Medulla oblongata (tissue), 1 donor: ENCODE measurements around the gene MBOAT1.
"Not testable (repeated sequence)": the region's sequence is repeated elsewhere in the genome, so short reads cannot be mapped to it uniquely, and the experiment has no call there.

Experiments
- DNase-seq: peaks from one replicate; pipeline ENCODE4 v3.0.0-alpha.2; 2015; ENCODE audit errors: extremely low spot score

Gene MBOAT1

DNA sequence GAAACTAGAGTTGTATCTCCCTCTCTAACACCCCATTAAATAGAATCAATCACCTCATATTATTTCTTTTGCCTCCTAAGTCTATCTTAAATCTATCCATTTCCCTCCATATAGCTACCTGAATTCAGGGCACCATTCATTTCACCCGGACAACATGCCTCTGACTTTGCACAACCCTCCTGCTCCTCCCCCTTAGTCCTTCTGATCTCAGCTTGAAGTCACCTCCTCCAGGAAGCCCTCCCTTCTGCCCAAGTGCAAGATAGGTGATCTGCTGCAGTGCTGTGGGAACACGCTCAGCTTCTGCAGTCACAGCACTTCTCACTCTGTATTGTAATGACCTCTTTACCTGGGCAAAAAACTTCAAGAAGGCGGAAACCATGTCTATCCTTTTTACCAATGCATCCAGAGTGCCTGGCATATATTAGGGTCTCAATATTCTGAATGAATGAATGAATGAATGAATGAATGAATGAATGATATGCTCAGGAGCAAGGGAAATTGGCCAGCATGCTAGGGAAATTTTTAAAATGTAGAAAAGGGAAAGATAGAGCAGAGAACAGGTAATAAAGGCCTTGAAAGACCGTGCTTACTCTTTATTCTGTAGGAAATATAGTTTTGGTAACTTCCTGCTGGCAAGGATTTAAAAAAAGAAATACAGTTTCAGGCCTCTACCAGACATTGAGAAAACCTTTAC, 41.7 kb downstream of the MBOAT1 start:
- DNase-seq = no peak

DNA sequence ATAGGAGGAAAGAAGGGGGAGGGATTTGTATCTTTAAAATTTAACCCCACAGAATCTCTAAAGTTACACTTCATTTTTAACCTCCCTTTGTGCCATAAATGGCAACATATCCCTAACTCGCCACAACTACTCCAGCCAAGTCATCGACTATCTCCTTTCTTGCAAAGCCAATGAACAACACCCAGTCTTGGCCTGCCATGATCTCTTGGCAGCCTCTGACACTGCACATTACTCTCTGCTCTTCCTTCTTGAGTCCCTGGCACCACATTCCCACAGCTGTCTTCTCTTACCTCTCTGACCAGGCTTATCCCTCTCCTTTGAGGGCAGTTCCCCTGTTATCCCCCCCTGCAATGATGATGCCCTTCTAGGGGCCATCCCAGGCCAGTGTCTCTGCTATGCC, 42.5 kb downstream of the MBOAT1 start:
- no peak for DNase-seq

- no peak for DNase-seq
Observed at GRCh38 chr6:20169119-20169557, 43.1 kb downstream of the MBOAT1 start.

DNA sequence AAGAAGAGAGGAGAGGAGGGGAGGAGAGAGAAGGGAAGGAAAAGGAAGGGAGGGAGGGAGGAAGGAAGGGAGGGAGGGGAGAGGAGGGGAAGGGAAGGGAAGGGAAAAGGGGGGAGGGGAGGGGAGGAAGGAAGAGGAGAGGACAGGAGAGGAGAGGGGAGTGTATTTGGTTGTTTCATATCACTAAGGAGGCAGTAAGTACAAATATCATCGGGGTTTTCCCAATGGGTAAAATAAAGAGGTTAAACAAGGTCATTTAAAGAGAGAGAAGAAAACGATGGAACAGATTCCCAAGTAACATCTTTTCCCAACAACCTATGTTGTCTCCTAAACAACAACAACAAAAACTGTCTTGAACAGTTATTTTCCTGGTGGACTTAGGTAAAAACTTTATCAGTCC, 43.6 kb downstream of the MBOAT1 start:
- DNase-seq = no peak

GRCh38 chr6:20167601-20168000, 44.7 kb downstream of the MBOAT1 start:
- DNase-seq = no peak

DNA sequence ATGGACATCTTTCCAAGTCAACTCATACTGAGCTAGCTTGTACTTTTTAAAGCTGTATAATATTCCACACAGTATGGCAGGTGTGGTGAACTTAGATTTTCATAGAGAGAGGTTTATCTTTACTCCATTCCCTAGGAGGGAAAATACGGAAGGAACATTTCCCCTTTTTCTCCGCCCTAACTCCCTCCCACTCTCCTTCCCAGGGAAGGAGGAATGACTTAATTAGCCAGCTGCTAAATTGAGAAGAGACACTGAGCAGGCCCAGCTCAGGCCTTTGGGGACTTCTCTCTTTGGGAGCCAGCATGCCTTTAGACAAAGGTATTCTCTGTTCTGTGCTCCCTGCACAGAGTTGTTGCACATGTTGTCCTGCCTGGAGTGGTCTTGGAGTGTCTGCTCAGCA, 46.1 kb downstream of the MBOAT1 start:
- DNase-seq = no peak

GRCh38 chr6:20162515-20162914, 49.8 kb downstream of the MBOAT1 start:
- no peak for DNase-seq

DNA sequence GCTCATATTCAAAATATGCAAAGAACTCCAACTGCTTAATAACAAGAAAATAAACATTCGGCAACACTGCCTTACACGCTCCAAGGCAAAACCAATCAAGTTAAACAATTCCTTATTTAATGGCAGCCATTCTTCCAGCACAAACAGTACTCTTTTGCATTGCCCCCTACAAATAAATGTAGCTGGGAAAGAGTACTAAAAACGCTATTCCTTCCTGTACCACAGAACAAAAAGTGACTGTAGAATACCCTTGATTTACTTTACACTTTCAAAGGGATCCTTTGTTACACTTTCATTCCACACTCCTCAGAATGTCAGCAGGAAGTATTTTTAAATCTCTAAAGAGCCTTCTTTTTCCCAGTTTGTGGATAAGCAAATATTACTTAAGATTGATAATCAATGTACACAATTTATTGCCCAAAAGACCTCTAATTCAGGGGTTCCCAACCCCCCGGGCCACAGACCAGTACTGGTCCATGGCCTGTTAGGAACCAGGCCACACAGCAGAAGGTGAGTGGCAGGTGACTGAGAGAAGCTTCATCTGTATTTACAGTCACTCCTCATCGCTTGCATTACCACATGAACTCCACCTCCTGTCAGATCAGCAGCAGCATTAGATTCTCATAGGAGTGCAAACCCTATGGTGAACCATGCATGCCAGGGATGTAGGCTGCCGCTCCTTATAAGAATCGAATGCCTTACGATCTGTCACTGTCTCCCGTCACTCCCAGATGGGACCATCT, 51.6 kb downstream of the MBOAT1 start:
- no peak for DNase-seq

DNA sequence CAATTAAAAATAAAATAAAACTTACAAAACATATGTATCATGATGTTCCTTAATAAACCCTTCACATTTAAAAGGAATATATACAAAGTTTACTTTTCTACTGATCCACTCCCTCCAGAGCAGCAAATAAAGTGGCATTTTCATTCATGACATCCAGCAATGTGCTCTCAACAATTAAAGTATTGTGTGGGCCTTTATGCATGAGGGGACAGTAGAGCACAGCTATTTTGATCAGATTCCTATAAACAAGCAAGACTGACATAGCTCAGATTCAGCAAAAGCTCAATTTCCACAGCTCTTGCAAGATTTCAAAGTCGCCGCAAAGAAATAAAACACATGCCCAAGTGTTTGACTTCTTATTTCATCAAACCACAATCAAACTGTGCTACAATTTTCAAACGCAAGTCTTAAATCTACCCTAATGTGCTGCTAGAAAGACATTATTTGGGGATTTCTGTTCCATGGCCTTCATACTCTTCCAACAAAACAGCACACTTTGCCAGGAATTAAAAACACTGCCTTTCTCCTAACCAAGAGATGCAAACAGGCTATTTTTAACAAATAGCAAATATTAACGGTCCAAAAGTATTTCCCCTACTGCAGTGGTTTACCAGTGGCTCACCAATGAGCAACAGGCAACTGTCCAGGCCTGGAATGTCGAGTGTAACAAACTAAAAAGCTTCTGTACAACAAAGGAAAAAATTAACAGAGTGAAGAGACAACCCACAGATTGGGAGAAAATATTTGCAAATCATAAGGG, 52.3 kb downstream of the MBOAT1 start:
- peak; percentile 68 for DNase-seq

GRCh38 chr6:20159098-20159497, 53.2 kb downstream of the MBOAT1 start:
- DNase-seq = no peak

- no peak for DNase-seq
Observed at GRCh38 chr6:20158676-20159075, 53.6 kb downstream of the MBOAT1 start.

GRCh38 chr6:20156824-20157223, 55.4 kb downstream of the MBOAT1 start:
- no peak for DNase-seq

GRCh38 chr6:20154753-20155152, 57.5 kb downstream of the MBOAT1 start:
- DNase-seq = no peak

DNA sequence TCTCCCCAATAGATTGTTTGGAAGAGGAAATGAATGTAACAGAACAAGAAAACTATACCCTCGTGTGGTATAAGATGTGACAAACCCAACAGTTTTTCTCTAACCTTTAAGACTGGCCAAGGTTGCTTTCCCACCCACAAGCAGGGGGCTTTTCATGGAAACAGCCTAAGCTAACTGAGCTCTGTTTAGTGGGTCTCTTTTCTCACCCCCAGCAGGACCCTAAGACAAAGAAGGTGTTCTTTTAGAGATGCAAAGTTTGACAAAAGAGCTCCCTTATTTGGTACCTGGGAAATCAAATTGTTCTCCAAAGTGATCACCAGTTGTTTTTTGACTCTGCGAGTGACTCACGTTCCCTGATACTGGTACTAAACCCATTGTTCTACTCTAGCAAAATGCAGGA, 59.1 kb downstream of the MBOAT1 start:
- no peak for DNase-seq

GRCh38 chr6:20148433-20148832, 63.8 kb downstream of the MBOAT1 start:
- DNase-seq = no peak

- no peak for DNase-seq
Observed at GRCh38 chr6:20147469-20147868, 64.8 kb downstream of the MBOAT1 start.

- DNase-seq = not testable (repeated sequence)
Observed at GRCh38 chr6:20146831-20147230, 65.4 kb downstream of the MBOAT1 start.

DNA sequence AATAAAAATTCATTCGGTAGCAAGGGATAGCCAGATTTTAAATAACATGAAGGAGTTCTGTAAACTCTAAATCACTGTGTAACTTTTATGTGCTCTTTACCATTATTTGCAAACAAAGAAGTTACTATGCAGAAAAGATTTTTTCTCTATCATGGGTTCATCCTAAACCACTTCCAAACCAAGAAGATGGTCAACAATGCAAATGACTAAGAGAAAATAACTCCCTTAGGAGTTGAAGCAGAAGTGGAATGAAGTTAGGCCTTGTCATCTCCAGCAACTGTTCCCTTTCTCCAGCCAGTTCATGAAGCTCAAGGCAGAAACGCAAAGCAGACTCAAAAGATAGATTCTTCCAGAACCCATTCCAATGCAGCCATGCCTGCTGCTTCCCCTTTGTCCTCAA, 66.0 kb downstream of the MBOAT1 start:
- DNase-seq = no peak

DNA sequence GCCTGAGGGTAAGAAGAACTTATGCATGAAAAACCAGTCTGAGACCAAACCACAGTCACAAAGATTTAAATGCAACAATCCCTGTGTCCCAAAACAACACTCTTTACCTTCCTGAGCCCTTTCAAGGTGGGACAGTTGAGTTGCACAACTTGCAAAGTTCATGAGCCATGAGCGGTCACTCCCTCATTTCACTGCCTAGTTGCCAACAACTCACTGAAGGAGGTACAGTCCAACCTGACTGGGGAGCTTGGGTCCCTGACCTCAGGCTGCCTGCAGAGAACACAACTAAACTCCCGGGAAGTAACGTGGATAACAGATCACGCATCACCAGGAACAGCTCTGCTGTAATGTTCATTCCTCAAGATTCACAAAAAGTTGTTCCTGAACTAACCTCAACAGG, 69.4 kb downstream of the MBOAT1 start:
- no peak for DNase-seq

DNA sequence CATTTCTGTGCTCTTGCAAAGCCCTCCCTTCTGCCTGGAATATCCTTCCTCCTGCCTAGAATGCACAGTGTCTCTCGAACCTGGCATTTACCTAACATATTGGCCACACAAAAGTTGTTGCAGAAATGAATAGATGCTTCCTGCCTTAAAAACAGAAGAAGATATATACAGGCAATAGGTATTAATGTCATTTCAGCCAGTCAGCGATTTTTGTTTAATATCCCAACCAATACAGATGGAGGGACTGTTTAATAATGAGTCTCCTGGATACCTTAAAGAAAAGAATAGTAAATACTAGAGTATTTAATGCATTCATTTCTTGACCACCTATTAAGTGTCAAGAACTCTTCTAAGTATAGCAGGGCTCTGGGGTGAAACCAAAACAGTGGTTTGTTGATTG, 70.3 kb downstream of the MBOAT1 start:
- no peak for DNase-seq

DNA sequence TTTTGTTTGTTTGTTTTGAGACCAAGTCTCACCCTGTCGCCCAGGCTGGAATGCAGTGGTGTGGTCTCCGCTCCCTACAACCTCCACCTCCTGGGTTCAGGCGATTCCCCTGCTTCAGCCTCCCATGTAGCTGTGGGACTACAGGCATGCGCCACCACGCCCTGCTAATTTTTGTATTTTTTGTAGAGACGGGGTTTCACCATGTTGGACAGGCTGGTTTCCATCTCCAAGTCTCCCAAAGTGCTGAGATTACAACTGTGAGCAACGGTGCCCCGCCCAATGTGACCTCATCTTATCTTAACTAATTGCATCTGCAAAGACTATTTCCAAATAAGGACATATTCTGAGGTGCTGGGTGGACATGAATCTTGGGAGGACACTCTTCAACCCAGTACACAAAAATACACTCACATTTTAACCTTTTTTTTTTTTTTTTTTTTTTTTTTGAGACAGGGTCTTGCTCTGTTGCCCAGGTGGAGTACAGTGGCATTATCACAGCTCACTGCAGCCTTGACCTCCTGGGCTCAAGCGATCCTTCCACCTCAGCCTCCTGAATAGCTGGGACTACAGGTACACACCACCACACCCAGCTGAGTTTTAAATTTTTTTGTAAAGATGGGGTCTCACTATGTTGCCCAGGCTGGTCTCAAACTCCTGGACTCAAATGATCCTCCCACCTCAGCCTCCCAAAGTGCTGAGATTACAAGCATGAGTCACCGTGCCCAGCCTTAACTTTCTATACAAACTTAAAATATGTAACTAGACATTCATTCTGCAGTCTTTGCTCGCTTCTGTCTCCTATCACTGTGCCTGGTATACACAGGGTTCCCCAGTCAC, 72.9 kb downstream of the MBOAT1 start:
- DNase-seq = not testable (repeated sequence)

DNA sequence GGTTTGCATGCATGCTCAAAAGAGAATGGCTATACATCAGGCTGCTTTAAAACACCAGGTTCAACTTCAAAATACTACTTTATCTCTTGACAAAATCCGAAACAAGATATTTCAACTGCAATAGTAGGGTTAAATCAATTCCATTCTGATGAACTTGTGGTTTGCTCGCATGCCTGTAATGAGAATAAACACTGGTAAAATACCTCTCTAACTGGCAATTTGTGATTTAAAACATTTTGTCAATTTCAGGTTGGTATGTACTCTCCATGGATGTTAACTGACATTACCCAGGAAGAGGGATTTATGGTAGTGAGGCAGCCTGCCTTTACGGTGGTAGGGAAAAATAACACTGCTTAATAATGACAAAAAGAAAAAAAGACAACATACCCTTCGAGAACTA, 74.4 kb downstream of the MBOAT1 start:
- DNase-seq = no peak
